Suppressor macrophage (primary cell): ENCODE data around the gene PDE4D.

Source experiments
- DNase-seq, 4 experiments: peaks; one replicate each; pipeline ENCODE4 v3.0.0-alpha.2; 2020 to 2022

PDE4D gene

DNA sequence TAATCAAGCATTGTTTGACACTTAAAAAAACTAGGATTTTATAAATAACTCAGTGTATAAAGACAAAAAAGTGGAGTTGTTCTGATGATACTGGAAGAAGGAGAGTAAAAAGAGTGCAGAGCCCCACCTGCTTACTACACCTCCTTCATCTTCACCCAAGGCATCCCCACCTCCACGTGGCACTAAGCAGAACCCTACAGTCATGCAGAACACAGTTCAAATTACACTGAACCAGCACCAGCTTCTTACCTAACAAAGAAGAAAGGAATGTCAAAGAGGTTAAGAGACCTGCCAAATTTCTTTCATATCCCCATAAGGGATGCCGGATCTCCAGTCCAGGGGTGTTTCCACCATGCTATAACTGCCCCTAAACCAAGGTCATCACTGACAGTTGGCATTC, 55.5 kb downstream of the PDE4D start:
- DNase-seq: no peak

DNA sequence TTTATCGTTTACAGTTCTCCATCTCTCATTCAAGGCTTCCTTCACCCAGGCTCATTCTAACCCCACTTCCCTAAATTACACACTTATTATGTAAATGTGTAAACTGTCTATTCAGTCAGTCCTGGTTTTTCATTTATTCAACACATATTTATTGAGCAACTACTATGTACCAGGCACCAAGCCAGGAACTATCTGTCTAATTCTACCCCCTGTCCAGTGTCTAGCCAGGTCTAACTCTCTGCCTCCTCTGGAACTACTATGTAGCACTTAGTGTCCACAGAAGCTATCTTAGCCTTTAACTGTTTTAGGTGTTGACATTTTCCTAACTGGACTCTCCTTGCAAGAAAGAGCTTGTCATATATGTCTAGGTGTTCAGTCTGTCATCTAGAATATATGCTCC, 56.5 kb downstream of the PDE4D start:
- peak in 1 of 4 experiments; percentile 5 for DNase-seq

DNA sequence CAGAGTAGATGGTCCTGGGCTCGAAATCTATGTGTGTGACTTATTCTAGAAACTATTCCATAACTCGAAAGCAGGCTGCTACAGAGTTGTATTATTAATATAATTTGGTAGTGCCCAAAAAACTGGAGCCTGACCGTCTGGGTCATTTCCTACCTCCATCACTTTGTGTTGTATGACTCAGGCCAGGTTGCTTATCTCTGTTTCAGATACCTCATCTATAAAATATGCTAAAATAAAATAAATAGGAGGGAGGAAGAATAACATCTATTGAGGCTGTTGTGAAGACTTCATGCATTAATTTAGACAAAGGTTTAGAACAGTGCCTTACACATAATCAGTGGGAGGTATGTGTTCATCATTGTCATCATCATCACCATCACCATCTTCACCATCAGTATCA, 57.7 kb downstream of the PDE4D start:
- no peak for DNase-seq

DNA sequence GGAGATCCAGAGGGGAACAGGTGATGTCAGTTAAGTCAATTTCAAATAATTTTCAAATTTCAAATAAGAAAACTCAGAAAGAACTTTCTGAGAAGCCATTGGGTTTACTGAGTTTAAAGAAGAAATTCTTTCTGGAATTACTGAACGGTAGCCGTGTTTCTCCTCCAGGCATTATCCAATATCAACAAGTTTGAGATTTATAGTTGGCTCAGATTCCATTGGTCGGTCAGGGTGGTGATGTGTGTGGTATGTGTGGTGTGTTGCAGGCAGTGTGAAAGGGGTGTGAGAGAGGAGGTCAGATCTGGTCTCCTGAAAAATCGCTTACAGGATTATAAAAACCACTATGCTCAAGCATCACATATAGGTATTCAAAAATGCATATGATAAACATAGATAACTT, 60.1 kb downstream of the PDE4D start:
- no peak for DNase-seq

DNA sequence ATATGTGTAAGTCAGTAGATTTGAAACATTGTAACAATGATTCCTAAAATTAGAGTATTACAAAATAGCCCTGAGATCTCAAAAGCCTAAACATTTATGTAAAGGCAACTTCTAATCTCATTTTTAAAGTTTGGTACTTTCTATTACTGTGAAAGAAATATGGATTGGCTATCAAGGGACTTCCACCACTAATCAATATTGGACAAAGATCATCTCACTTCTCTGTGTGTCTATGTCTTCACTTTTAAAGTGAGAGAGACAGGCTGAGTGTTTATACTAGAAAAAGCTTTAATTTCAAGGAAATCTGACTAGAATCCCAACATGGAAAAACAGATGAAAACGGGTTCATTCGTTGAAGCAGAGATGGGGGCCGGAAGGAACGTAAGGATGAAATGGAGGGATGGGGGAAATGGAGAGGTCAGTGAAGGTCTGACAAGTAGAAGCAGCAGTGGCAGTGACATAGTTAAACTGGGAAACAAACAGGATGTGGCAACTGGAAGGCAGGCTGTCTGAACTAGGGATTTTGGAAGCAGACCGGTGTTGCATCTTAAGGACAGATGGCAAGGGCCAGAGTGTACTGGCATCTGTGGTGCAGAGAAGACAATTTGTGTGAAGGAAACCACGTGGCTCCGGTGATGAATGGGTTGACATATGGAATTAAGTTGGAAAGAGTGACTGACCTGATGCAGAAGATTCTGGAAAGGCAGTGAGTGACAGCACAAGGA, 60.8 kb downstream of the PDE4D start:
- no peak for DNase-seq

DNA sequence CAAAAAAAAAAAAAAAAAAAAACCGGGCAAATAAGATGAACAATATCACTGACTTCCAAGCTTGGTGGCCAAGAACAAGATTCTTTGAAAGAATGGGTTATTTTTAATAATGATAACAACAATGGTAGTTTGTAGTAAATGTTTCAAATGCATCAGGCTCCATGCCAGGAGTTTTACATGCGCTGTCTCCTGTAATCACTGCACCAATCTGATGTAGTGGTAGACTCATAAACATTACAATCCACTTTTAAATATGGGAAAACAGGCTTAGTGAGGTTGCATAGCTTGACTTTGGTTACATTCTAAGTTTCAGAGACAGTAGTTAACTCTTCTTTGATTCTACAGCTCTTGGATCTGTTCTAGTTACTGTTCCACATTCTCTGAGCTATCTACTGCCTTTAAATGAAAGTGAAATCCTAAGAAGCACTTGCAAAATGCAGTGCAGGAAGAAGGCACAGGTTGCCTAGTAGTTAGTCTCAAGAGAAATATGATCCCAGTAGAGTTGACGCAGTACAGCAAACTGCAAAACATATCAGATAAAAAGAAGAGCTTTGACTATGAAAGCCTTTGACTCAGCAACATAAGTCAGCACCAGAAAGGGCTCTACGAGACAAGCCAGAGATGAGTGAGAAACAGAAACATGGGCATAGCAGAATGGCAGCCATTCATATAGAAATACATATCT, 62.1 kb downstream of the PDE4D start:
- DNase-seq: no peak

DNA sequence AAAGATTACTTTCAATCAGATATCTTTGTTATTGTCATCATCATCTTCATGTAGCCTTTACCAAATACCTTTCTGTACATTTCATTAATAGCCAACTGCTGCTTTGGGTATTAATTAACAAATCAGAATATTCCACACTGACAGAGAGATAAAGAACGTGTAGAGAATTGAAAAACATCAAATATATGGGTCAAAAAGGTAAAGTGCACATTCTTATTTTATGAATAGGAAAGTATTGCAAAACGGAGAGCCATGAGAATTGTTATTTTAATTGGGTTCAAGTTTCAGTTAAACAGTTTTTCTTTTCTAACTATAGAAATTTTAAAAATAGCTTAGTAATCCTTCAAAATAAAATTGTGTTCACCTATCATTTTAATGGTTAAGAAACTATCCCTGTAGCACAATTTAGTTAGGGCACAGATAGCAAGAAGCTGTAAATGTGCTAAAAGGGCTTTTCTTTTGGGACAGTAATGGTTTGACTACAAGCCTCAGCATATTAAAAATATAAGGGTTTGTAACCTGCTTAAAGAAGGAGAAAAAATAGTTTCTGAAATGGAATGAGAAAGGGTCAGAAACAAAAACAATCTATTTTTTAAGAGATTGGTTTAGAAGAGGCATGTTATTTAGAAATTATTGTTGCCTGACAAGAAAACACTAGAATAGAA, 62.9 kb downstream of the PDE4D start:
- no peak for DNase-seq

DNA sequence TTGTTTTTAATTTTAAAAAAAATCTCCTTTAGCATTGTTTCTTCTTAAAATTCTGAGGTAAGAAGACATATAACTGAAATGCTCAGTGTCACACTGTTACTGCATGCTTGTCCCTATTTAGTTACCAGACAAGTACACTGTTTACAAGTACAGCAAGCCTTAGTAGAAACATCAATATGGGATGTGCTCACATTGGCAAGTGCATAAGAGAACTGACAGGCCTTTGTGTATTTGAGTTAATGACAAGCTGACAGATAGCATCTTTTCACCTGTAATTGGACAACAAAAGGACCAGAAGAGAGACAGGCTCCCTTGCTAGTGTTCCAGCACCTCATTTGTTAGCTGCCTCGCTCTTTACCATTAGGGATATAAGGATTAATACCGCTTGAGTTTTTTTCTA, 63.6 kb downstream of the PDE4D start:
- DNase-seq: no peak

DNA sequence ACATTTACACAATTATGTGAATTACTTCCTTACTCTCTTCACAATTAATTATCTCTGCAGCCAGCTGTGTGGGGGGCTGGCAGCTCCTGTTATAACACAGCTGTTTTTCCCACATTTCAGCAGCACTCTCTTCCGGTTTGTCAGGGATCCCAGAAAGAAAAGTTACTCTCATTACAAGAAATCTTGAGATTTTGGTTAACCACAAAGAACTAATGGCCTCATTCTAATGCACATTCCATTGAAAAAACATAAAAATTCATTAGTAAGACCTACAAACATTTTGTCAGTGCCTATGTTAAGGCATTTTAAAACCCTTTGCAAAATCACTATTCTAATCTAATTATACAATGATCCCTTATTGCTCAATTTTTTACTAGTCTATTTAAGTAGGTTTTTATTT, 64.1 kb downstream of the PDE4D start:
- DNase-seq: no peak

DNA sequence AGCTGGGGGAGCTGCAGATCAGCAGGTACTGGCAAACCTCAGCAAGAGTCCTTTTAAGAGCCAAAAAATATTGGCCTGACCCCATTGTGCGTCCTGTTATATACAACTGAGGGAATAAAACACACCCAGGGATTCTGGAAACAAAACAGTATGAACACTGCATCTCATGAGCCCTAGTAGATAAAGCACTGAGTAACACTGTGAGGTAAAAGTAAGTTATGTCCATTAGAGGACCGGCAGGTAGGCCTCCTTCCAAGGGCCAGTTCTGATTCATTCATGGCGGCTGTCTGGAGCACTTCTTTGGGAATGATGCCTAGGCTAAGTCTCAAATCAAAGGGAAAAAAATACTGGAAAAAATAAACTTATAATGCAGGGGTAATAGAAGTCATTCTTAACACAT, 64.9 kb downstream of the PDE4D start:
- DNase-seq: no peak

DNA sequence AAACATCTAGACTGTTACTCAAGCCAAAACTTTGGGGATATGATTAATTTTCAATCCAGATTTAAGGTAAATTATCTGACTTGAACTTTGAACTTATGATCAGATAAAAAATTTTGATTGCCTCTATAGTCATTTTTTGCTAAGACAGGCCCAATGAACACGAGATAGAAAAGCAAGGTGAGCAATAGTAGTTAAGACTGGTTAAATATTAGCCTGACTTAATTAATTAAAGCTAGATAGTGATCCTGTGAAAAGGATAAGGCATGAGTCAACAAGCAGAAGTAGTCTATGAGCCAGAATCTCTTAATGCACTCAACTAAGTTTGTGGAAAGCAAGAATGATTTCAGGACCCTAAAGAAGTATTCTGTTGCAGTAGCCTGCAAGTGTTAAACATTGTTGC, 66.5 kb downstream of the PDE4D start:
- DNase-seq: no peak

DNA sequence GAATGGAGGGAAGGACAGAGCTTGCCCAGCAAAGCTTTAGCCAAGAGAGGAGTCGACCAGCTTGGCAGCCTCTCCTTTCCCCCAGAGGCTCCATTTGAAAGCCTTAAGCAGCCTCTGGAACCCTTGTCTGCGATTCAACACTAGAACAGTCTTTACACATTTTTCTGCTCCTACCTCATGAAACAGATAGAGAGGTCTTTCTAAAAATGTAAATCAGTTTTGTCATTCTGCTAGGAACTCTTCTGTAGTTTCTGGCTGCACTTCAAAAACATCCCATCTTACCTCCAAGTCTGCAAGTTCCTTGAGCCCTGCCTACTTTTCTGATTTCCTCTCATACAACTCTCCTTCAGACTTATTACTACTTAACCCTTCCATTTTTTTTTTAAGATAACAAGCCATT, 70.1 kb downstream of the PDE4D start:
- DNase-seq: no peak

DNA sequence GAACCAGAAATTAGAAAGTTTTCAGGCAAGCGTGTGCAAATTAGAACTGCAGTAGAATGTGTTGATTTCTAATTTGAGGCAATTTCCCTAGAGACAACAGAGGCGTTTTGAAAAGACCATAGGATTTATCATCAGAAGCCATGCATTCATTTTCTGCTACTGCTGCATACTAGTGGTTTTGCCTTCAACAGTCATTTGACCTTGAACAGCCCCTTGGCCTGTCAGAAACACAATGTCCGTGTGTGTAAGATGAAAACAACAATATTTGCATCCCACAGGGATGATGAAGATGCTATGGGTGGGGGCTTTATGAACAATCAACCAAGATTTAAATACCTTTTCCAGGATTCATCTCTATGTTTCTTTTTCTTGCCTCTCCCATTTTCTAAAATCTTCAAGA, 73.7 kb downstream of the PDE4D start:
- no peak for DNase-seq

DNA sequence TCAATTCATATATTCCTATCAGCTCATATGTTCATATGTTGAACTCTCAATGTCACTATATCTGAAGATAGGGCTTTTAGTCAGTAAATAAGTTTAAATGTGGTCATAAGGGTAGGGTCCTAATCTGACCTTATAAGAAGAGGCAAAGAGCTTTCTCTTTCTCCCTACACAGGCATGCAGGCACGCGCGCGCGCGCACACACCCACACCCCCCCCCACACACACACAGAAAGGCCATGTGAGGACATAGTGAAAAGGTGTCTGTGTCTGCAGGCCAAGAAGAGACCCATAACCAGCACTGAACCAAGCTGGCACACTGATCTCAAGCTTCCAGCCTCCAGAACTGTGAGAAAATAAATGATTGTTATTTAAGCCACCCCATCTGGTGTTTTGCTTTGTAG, 76.0 kb downstream of the PDE4D start:
- DNase-seq: no peak

DNA sequence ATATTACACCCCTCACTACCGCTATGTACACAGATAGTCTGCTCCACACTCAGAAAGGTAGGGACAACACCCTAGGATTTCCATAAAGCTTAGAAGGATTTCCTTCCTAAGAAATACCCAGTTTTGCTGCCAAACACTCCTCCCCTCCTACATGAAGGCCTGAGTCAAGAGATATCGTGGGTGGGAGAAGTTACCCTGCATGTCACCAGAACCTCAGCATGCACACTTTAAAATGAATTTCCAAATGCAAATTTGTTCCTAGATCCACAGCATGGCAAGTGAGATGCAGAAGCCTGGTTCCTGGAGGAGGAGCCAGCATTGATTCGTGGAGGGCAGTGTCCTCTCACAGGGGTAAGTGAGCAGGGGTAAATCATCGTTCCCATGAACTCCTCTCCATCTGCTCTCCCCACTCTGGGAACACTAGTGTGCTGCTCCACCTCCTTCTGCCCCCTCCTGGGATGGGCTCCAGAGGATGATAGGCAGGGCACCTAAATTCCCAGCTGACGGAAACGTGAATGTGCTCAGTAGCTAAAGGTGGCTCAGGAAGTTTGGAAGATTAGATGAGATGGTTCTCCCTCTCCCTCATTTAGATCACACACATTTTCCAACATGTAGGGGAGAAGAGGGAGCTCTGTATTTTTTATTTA, 76.7 kb downstream of the PDE4D start:
- peak in 3 of 4 experiments; percentile 43 to 56 (median 44) for DNase-seq

DNA sequence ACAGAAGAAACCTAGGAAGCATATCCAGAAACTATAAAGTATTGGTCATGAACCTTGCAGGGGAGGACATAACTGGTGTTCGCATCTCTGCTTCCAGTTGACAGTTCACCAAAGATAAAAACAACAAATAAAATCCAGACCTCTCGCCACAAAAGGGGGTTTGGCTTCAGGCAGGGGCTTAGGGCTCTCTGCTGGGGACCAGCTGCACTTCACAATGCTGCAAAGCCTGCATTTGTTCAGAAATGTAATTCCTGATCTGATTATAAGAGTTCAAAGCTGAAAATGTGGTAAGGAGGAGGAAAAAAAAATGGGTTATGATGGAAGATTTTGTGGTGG, 79.0 kb downstream of the PDE4D start:
- no peak for DNase-seq

DNA sequence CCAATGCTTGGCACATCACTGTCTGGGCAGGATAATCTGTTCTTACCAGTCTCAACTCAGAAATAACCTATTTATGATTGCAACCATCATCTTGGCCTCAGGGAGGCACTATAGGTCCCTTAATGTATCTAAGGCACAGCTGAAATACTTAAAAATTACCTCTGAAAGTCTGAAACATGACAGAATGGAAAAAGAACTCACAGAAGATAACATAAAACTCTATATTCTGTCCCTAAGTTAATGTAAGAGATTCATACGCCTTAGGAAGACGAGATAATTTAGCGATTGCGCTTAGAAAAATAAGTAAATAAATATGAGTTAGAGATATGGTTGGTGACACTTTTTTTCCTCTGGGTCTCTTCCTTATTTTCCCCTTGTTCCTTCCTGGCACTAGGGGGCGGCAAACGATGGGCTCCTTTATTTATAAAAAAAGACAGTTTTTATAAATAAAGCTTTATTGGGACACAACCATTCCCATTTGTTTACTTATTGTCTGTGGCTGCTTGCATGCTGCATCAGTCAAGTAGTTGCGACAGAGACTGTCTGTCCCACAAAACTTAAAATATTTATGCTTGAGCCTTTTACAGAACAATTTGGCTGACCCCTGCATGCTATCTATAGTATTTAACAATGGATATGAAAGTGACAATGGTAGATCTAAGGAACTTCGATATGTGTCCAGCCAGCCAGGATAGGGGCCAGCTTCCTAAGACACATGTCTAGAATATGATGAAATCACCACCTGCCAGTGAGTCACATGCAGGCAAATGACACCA, 79.6 kb downstream of the PDE4D start:
- DNase-seq: peak; percentile 81 to 85 (median 82)

DNA sequence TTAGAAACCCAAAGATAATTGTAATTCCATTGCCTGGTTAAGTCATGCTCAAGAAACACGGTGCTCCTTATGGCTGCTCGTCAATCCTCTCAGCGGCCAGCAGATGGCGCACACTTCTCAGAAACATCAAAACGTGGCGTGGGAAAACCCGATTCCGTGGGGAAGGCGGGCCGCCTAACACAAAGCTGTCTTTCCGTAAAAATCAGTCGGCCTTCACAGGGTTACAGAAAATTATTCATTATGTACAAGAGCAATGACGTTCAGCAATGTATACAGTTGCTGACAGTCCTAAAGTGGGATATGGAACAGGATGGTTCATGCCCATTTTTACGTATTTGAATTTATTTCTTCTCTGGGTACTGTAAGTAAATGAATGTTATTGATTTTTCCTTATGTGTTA, 83.5 kb downstream of the PDE4D start:
- DNase-seq: peak; percentile 79 to 88 (median 84)

DNA sequence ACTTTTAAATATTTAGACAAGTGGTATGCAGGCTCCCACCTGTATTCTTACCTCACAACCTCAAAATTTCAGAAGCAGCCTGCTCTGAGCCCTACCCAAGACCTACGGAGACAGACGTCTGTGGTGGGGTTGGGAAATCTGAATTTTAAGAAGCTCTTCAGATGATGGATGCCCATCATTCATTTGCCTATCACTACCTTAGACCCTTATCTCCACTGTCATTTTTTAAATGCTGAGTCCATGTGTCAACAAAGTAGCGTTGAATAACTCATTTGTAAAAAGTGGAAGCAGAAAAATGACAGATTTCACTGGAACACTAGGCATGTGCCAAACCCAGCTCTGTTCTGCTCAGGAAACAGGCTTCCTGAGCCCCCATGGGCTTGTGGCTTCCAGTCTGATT, 85.7 kb downstream of the PDE4D start:
- DNase-seq: no peak

DNA sequence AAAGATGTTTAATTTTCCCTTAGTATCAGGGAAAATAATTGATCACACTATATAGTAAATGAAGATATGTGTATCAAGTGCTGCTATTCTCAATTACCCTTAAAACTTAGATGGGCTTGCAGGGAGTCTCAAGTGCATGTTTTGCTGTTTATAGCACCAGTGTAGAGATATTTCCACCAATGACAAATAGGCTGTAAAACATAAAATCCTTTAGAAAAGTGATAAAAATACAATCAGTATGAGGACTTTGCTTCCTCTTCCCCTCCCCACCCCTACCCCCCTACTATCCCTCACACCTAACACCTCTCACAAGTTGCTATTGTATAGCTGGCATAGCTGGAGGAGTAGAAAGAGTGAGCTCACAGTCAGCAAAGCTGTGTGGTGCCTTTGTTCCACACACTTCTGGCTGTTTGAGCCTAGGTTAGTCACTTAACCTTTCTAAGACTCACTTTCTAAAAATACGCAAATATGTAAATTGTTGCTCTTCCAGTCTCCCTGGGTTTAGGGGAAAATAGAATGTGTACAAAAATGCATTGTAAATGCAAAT, 93.1 kb downstream of the PDE4D start:
- DNase-seq: no peak

DNA sequence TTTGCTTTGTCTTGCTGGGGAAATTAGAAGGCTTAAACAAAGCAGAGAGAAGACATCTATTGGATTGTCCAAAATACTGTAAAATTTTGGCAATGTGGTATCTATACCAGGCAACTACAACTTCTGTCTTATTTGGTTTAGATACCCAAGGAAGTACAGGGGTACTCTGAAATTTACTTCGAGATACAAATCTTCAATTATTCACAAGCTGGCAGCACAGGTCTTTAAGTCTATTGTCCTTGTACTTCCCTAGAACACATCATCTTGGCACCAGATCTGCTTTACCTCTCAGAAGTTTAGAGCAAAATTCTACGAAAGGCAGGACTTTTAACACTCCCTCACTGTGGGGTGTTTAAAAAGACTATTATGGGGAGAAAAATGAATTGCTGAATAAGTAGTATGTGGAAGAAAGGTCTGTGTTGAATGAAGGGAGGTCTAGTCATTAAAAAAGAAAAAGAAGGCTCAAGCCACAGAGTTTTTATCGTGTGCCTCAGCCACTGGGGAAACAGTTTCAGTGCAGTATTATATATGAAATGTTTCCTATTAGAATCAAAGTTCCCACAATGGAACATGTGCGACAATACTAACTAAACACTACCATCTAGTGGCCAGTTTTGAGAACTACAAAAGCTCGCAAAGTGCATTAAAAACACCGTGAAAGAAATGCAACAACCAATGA, 93.7 kb downstream of the PDE4D start:
- DNase-seq: peak; percentile 57 to 74 (median 68)
